Mesothelial cell of epicardium (in vitro differentiated cells): ENCODE data around the gene HDHD2. TPM values are rescaled to one million over a fixed set of nuclear protein-coding genes. Genes with fewer than 3 reads are reported as not detected.

Experiments used
- DNase-seq, 2 experiments: peaks; one replicate each; pipeline ENCODE4 v3.0.0; 2021; ENCODE audit warnings: low spot score in 2 of 2; ENCODE audit not compliant: unreplicated experiment in 2 of 2
- H3K27ac Mint-ChIP-seq: 2 replicates; pipeline ENCODE4 v1.8.0; 2021; ENCODE audit warnings: mixed read lengths
- H3K27me3 Mint-ChIP-seq: 2 replicates; pipeline ENCODE4 v1.8.0; 2021; ENCODE audit warnings: low read depth, mixed read lengths
- H3K36me3 Mint-ChIP-seq: 2 replicates; pipeline ENCODE4 v1.8.0; 2021; ENCODE audit warnings: mixed read lengths
- H3K4me1 Mint-ChIP-seq: 2 replicates; pipeline ENCODE4 v1.8.0; 2021; ENCODE audit warnings: mixed read lengths
- H3K4me3 Mint-ChIP-seq: 2 replicates; pipeline ENCODE4 v1.8.0; 2021; ENCODE audit warnings: mild to moderate bottlenecking, moderate library complexity, mixed read lengths
- H3K9me3 Mint-ChIP-seq: 2 replicates; pipeline ENCODE4 v1.8.0; 2021; ENCODE audit warnings: mixed read lengths
- CTCF ChIP-seq: fragments of 200-600 bp; sonication (generic); IDR thresholded peaks from one replicate; pipeline ENCODE4 v1.5.0; 2021; ENCODE audit warnings: antibody characterized with exemption; ENCODE audit not compliant: unreplicated experiment
- total RNA-seq: library from RNA; stranded (reverse); gene quantifications from 3 replicates; pipeline ENCODE4 v1.2.1, GENCODE V29; 2021

The HDHD2 gene
- total RNA-seq, 1 donor from 2014 or later, result 41.0 TPM

DNA sequence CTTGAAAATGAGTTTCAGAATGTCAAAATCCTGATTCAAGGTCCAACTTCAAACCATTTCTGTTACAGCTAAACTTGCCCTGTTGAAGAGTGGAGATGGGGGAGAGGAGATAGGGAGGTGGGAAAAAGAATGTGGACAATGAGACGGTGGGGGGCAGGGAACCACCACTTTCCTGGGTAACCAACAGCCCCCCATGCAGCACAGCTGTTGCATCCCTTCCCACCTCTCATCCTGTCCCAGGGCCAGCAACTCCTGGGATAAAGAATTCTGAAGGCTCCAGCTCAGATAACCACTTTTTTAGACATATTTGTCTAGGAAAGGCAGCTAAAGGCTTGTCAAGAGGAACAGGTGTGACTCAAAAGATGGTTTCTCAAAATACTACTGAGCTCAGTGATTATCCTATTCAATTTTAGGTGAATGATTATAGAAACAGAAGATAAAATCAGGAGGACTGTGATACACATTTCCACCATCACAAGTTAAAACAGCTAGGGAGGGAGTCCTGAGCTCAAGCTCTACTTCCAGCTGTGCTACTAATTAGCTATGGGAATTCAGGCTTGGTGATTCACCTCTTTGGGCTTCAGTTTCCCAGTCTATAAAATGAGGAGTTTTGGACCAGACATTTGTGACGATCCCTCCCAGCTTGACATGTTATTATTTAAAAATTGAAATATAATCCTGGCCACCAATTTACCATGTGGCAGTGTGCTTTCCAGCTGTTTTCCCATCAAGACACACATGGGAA, 36.3 kb downstream of the HDHD2 start:
- peaks cover 36% of the 10 kb centered on the region for H3K36me3 Mint-ChIP-seq
- DNase-seq, result no peak
- peaks cover 5% of the 10 kb centered on the region for H3K9me3 Mint-ChIP-seq
- H3K27ac Mint-ChIP-seq, result no peak overlapping the region
- H3K4me1 Mint-ChIP-seq, result no peaks in the 10 kb centered on the region
- H3K4me3 Mint-ChIP-seq, result no peak overlapping the region
- TF ChIP-seq CTCF, result no peak
- no peaks in the 10 kb centered on the region for H3K27me3 Mint-ChIP-seq

- H3K27me3 Mint-ChIP-seq, result no peaks in the 10 kb centered on the region
- no peaks in the 10 kb centered on the region for H3K4me1 Mint-ChIP-seq
- no peak for DNase-seq
- no peak for TF ChIP-seq CTCF
- no peak overlapping the region for H3K27ac Mint-ChIP-seq
- no peak overlapping the region for H3K4me3 Mint-ChIP-seq
- no peaks in the 10 kb centered on the region for H3K9me3 Mint-ChIP-seq
- peaks cover 28% of the 10 kb centered on the region for H3K36me3 Mint-ChIP-seq
Observed at GRCh38 chr18:47110492-47111274, 39.6 kb downstream of the HDHD2 start.

GRCh38 chr18:47109720-47110119, 40.6 kb downstream of the HDHD2 start:
- Mint-ChIP-seq H3K4me3 (no peak overlapping the region), H3K4me1 (no peaks in the 10 kb centered on the region), H3K27me3 (no peaks in the 10 kb centered on the region), H3K27ac (no peak overlapping the region), H3K36me3 (peaks cover 27% of the 10 kb centered on the region), H3K9me3 (no peaks in the 10 kb centered on the region)
- no peak for TF ChIP-seq CTCF
- DNase-seq, result no peak

DNA sequence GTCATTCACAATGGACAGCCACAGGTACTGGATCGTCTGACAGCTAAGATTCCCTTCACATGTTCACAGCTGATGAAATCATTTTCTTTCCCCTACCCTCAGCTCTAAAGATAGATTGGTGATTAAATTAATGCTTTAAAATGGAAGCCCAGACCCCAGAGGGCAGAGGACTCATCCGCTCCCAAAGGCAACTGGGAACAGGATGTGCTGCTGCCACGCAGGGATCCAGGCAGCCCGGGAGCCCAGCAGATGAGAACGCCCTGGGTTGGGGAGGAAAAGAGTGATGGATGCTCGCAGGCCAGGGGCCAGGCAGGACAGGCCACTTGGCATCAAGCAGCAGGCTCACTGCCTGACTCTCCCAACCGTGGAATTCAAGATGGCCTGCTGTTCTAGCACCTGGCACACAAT, 41.3 kb downstream of the HDHD2 start:
- no peak overlapping the region for H3K27ac Mint-ChIP-seq
- DNase-seq, result no peak
- H3K4me1 Mint-ChIP-seq, result no peaks in the 10 kb centered on the region
- H3K4me3 Mint-ChIP-seq, result no peak overlapping the region
- H3K36me3 Mint-ChIP-seq, result peaks cover 29% of the 10 kb centered on the region
- H3K9me3 Mint-ChIP-seq, result no peaks in the 10 kb centered on the region
- H3K27me3 Mint-ChIP-seq, result no peaks in the 10 kb centered on the region
- TF ChIP-seq CTCF, result no peak

GRCh38 chr18:47108373-47108772, 41.9 kb downstream of the HDHD2 start:
- DNase-seq, result no peak
- Mint-ChIP-seq H3K4me3 (no peak overlapping the region), H3K27me3 (no peaks in the 10 kb centered on the region), H3K27ac (no peak overlapping the region), H3K9me3 (no peaks in the 10 kb centered on the region), H3K36me3 (peaks cover 24% of the 10 kb centered on the region), H3K4me1 (no peaks in the 10 kb centered on the region)
- TF ChIP-seq CTCF, result no peak
